Fibroblast of skin of right quadriceps (primary cell): ENCODE data around the gene MUC4.
"Not testable (repeated sequence)": the region's sequence is repeated elsewhere in the genome, so short reads cannot be mapped to it uniquely, and the experiment has no call there.

Experiments
- DNase-seq: peaks from one replicate; pipeline ENCODE4 v3.0.0-alpha.2; 2013

The MUC4 gene

GRCh38 chr3:195736866-195737490 is 74.8 kb downstream of the MUC4 start:
- no peak for DNase-seq

- DNase-seq, result no peak
Observed at GRCh38 chr3:195735036-195735695, 76.6 kb downstream of the MUC4 start.

GRCh38 chr3:195732940-195733339 is 78.8 kb downstream of the MUC4 start:
- no peak for DNase-seq

- DNase-seq, result no peak
Observed at GRCh38 chr3:195731356-195731905, 80.3 kb downstream of the MUC4 start.

GRCh38 chr3:195729476-195730251 is 82.1 kb downstream of the MUC4 start:
- DNase-seq, result no peak

- not testable (repeated sequence) for DNase-seq
Observed at GRCh38 chr3:195728789-195729188, 82.9 kb downstream of the MUC4 start.

GRCh38 chr3:195727606-195728195 is 84.0 kb downstream of the MUC4 start:
- no peak for DNase-seq

GRCh38 chr3:195725916-195726740 is 85.6 kb downstream of the MUC4 start:
- DNase-seq, result not testable (repeated sequence)

- not testable (repeated sequence) for DNase-seq
Observed at GRCh38 chr3:195724363-195724762, 87.4 kb downstream of the MUC4 start.

GRCh38 chr3:195722996-195723345 is 88.8 kb downstream of the MUC4 start:
- not testable (repeated sequence) for DNase-seq

- DNase-seq, result not testable (repeated sequence)
Observed at GRCh38 chr3:195722139-195722995, 89.4 kb downstream of the MUC4 start.

- DNase-seq, result not testable (repeated sequence)
Observed at GRCh38 chr3:195720831-195721506, 90.8 kb downstream of the MUC4 start, which contains the start of gene MUC20. Gene MUC20 (plus strand): TSS chr3:195720978. CDS start chr3:195721008, 30 bp downstream.

GRCh38 chr3:195719514-195720254 is 92.0 kb downstream of the MUC4 start:
- not testable (repeated sequence) for DNase-seq

GRCh38 chr3:195718477-195718984 is 93.2 kb downstream of the MUC4 start:
- no peak for DNase-seq

GRCh38 chr3:195717852-195718476 is 93.8 kb downstream of the MUC4 start:
- no peak for DNase-seq

GRCh38 chr3:195717416-195717815 is 94.3 kb downstream of the MUC4 start:
- DNase-seq, result no peak

GRCh38 chr3:195715583-195716266 is 96.0 kb downstream of the MUC4 start:
- DNase-seq, result no peak

GRCh38 chr3:195715134-195715533 is 96.6 kb downstream of the MUC4 start:
- DNase-seq, result no peak
